Breast epithelium (tissue), 4 donors: ENCODE results near the gene FNTB. TPM values are rescaled to one million over a fixed set of nuclear protein-coding genes. Genes with fewer than 3 reads are reported as not detected.

ENCODE experiments used
- DNase-seq, 2 donors: peaks; one replicate each; pipeline ENCODE4 v3.0.0-alpha.2; 2019; ENCODE audit warnings: low spot score in 2 of 2
- H3K27ac ChIP-seq, 2 donors: fragments of 200-600 bp; sonication (generic) in 1 of 2; one replicate each; pipeline ENCODE4 v1.5.1; 2016 to 2019; ENCODE audit warnings: mild to moderate bottlenecking in 1 of 2
- H3K27me3 ChIP-seq, 2 donors: fragments of 200-600 bp; sonication (generic) in 1 of 2; one replicate each; pipeline versions ENCODE4 v1.5.1 to v1.6.0; 2017 to 2019; ENCODE audit warnings: control low read depth in 1 of 2, mild to moderate bottlenecking in 1 of 2
- H3K36me3 ChIP-seq: fragments of 200-600 bp; one replicate; pipeline ENCODE4 v1.5.1; 2019
- H3K4me1 ChIP-seq, 2 donors: fragments of 200-600 bp; sonication (generic); one replicate each; pipeline ENCODE4 v1.5.1; 2016 to 2019; ENCODE audit warnings: control low read depth in 1 of 2
- H3K4me3 ChIP-seq, 3 donors: fragments of 200-600 bp; sonication (generic); 1 replicate in 2 of 3; 2 replicates in 1 of 3; pipeline ENCODE4 v1.5.1; 2016 to 2019; ENCODE audit warnings: mild to moderate bottlenecking in 3 of 3, moderate library complexity in 2 of 3
- H3K9me3 ChIP-seq, 2 donors: fragments of 200-600 bp; sonication (generic) in 1 of 2; one replicate each; pipeline ENCODE4 v1.5.1; 2016 to 2019; ENCODE audit warnings: control low read depth in 1 of 2
- CTCF ChIP-seq, 3 donors: fragments of 450-650 bp; IDR thresholded peaks; one replicate each; pipeline ENCODE4 v1.5.1; 2016 to 2017; ENCODE audit warnings: antibody characterized with exemption in 3 of 3, mild to moderate bottlenecking in 3 of 3, moderate library complexity in 3 of 3
- POLR2A ChIP-seq: fragments of 450-650 bp; IDR thresholded peaks from one replicate; pipeline ENCODE4 v1.6.1; 2016; ENCODE audit warnings: antibody characterized with exemption, mild to moderate bottlenecking, moderate library complexity
- POLR2AphosphoS5 ChIP-seq, 3 donors: sonication (generic); formaldehyde crosslinking; IDR thresholded peaks; one replicate each; pipeline ENCODE4 v1.6.1; 2017; ENCODE audit warnings: antibody characterized with exemption in 3 of 3
- intact Hi-C: fragments of 100-400 bp; cut with DNase I; formaldehyde crosslinking; loops from one replicate; pipeline ENCODE4 v1.15.1; 2023; ENCODE audit warnings: low total_unique reads
- total RNA-seq, 3 donors: library from RNA; depleted of rRNA; stranded (reverse); fragments of >200 nt; gene quantifications; one replicate each; pipeline ENCODE4 v1.1.0, GENCODE V29; 2016

Gene FNTB
- total RNA-seq, 3 donors from 2014 or later: 15.7 to 22.9 (median 18.9) TPM

GRCh38 chr14:64971491-64971942 is 15.2 kb upstream of the FNTB start:
- Histone ChIP-seq H3K27ac (peak overlapping the region; percentile 41 to 80), H3K9me3 (no peaks in the 10 kb centered on the region), H3K4me3 (peak overlapping the region; percentile 62 to 83 (median 77)), H3K4me1 (peaks cover 0 to 13% of the 10 kb centered on the region in 2 donors), H3K36me3 (no peaks in the 10 kb centered on the region), H3K27me3 (no peaks in the 10 kb centered on the region)
- TF ChIP-seq POLR2A (no peak), POLR2AphosphoS5 (IDR thresholded peaks at IDR 0.05) (no peak), CTCF (IDR thresholded peaks at IDR 0.05) (no peak)
- DNase-seq: peak in 1 of 2 donors; percentile 48
- intact Hi-C loops: no loop called here

- TF ChIP-seq POLR2A (no peak), CTCF (IDR thresholded peaks at IDR 0.05) (no peak), POLR2AphosphoS5 (IDR thresholded peaks at IDR 0.05) (no peak)
- no peak for DNase-seq
- no peaks in the 10 kb centered on the region for H3K36me3 ChIP-seq
- no peaks in the 10 kb centered on the region for H3K27me3 ChIP-seq
- H3K4me3 ChIP-seq: peak within 1 kb of the TSS; percentile 62 to 83 (median 77)
- H3K4me1 ChIP-seq: peaks cover 0 to 13% of the 10 kb centered on the region in 2 donors
- intact Hi-C loops: no loop called here
- no peaks in the 10 kb centered on the region for H3K9me3 ChIP-seq
- H3K27ac ChIP-seq: peak within 1 kb of the TSS; percentile 59 to 80
Measured at GRCh38 chr14:64971943-64972791, 14.5 kb upstream of the FNTB start, which contains the start of gene RAB15. RAB15 (minus strand) TSS chr14:64972336; CDS start chr14:64972076, 260 bp downstream.

GRCh38 chr14:64973026-64973442 is 13.7 kb upstream of the FNTB start:
- no peak overlapping the region for H3K4me3 ChIP-seq
- DNase-seq: no peak
- TF ChIP-seq CTCF (IDR thresholded peaks at IDR 0.05) (no peak), POLR2AphosphoS5 (IDR thresholded peaks at IDR 0.05) (no peak), POLR2A (no peak)
- H3K36me3 ChIP-seq: no peaks in the 10 kb centered on the region
- peaks cover 0 to 13% of the 10 kb centered on the region in 2 donors for H3K4me1 ChIP-seq
- no peaks in the 10 kb centered on the region for H3K9me3 ChIP-seq
- intact Hi-C loops: no loop called here
- H3K27ac ChIP-seq: no peak overlapping the region
- no peaks in the 10 kb centered on the region for H3K27me3 ChIP-seq

- no peak for TF ChIP-seq POLR2A
- no peak for TF ChIP-seq POLR2AphosphoS5 (IDR thresholded peaks at IDR 0.05)
- no peak for TF ChIP-seq CTCF (IDR thresholded peaks at IDR 0.05)
- intact Hi-C loops: no loop called here
- Histone ChIP-seq H3K4me3 (no peak overlapping the region), H3K9me3 (no peaks in the 10 kb centered on the region), H3K27ac (no peak overlapping the region), H3K4me1 (peaks cover 0 to 13% of the 10 kb centered on the region in 2 donors), H3K27me3 (no peaks in the 10 kb centered on the region), H3K36me3 (no peaks in the 10 kb centered on the region)
- no peak for DNase-seq
Measured at GRCh38 chr14:64973826-64974225, 12.9 kb upstream of the FNTB start.

DNA sequence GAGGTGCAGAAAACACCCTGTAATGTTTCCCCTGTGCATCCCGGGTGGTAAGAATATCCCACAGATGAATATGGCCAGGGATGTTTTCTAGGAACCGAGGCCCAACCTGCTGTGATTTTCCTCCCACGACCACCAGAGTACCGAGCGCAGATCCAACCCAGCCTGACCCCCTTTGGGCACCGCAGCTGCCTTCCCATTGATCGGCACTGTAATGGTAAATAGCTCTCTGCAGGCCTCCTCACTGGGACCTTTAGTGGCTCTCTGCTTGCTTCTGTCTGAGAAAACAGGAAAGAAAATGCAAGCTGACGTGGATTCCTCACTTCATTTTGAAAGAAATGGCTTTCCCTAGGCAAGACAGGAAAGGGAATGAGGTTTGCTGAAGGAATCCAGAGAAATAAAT is 12.1 kb upstream of the FNTB start:
- no peaks in the 10 kb centered on the region for H3K9me3 ChIP-seq
- peaks cover 0 to 13% of the 10 kb centered on the region in 2 donors for H3K4me1 ChIP-seq
- TF ChIP-seq POLR2A (no peak), POLR2AphosphoS5 (IDR thresholded peaks at IDR 0.05) (no peak), CTCF (IDR thresholded peaks at IDR 0.05) (no peak)
- H3K4me3 ChIP-seq: no peak overlapping the region
- H3K27ac ChIP-seq: no peak overlapping the region
- H3K36me3 ChIP-seq: no peaks in the 10 kb centered on the region
- H3K27me3 ChIP-seq: no peaks in the 10 kb centered on the region
- no peak for DNase-seq
- intact Hi-C loops: no loop called here
